Pancreas (tissue), 10 donors: ENCODE results near the gene LYPD1. TPM values are rescaled to one million over a fixed set of nuclear protein-coding genes. Genes with fewer than 3 reads are reported as not detected.

Source experiments
- ATAC-seq, 4 donors: fragments of 200-7000 bp; cut with Tn5 transposase; one replicate each; pipeline versions ENCODE4 v1.8.0 to v1.9.1; 2020; ENCODE audit warnings: mild to moderate bottlenecking in 4 of 4, moderate library complexity in 4 of 4
- DNase-seq, 6 donors: peaks; one replicate each; pipeline ENCODE4 v3.0.0-alpha.2; 2020
- FAIRE-seq: peaks from 2 replicates; lab custom pipeline; 2012; peaks lifted over from hg19 to GRCh38; lab: Jason Lieb, UNC
- H3K27ac ChIP-seq, 4 donors: fragments of 200-600 bp; sonication (generic); 1 replicate in 3 of 4; 2 replicates in 1 of 4; pipeline versions ENCODE4 v1.5.0 to v1.8.0; 2020
- H3K27me3 ChIP-seq, 4 donors: fragments of 200-600 bp; one replicate each; pipeline ENCODE4 v1.8.0; 2021
- H3K36me3 ChIP-seq, 3 donors: fragments of 200-600 bp; sonication (generic) in 1 of 3; one replicate each; pipeline versions ENCODE4 v1.5.0 to v1.8.0; 2020 to 2021
- H3K4me1 ChIP-seq, 3 donors: fragments of 200-600 bp; one replicate each; pipeline ENCODE4 v1.8.0; 2021
- H3K4me3 ChIP-seq, 4 donors: fragments of 200-600 bp; sonication (generic) in 2 of 4; one replicate each; pipeline versions ENCODE4 v1.5.0 to v1.8.0; 2020 to 2021
- H3K9me3 ChIP-seq, 4 donors: fragments of 200-600 bp; one replicate each; pipeline ENCODE4 v1.8.0; 2021
- CTCF ChIP-seq, 4 donors: fragments of 200-600 bp; sonication (generic) in 3 of 4; IDR thresholded peaks; one replicate each; pipeline versions ENCODE4 v1.5.0 to v1.8.0; 2021; ENCODE audit warnings: antibody characterized with exemption in 4 of 4
- WGBS, 2 donors: extraction: QIAGEN DNeasy Blood & Tissue Kit; methylation state at CpG; one replicate each; pipeline ENCODE4 v1.1.7; 2013; 5-methylcytosine and 5-hydroxymethylcytosine counted together
- intact Hi-C, 3 donors: fragments of 100-400 bp; cut with DNase I; formaldehyde crosslinking; loops; one replicate each; pipeline versions ENCODE4 v1.11.1 to v1.14.2; 2022
- polyA plus RNA-seq, 2 donors: library from polyadenylated mRNA; stranded (reverse); fragments of 200-250 nt; gene quantifications; one replicate each; pipeline ENCODE4 v1.2.3, GENCODE V29; 2013
- total RNA-seq, 6 donors: library from RNA; stranded (reverse); fragmentation: NEBNext Ultra II Directional in 4 of 6; extraction: Animal tissue kit (Norgen Biotek cat#: 25700) in 4 of 6; gene quantifications; one replicate each; pipeline versions ENCODE4 v1.2.1 to v1.2.4, GENCODE V29; 2021 to 2023
- donor health status: healthy with polysubstance abuse.
- donor health status: DM: no; HTN: no; CAD: no; lungs with moderate emphysema.
- donor health status: DM: no; HTN: no; CAD: no.
- donor health status: control.
- donor health status: control.
- donor health status: Bipolar disorder and iron deficiency.
- donor health status: DM: yes; HTN: yes; CAD: no.
- donor health status: DM: no; HTN: no; CAD: no.
- donor health status: DM: no; HTN: no; CAD: no.
- donor health status: DM: yes; HTN: yes; CAD: no.

LYPD1 gene
- total RNA-seq: 10 to 100 TPM in 2 of 6 donors, 1 to 10 TPM in 4; 1.1 to 20.5 (median 3.4) TPM
- polyA plus RNA-seq: 1 to 10 TPM; 3.8 to 5.0 TPM

GRCh38 chr2:132669908-132670495, at the start of gene LYPD1:
TSS of gene LYPD1 (minus strand) at chr2:132670205. CDS start at chr2:132669932, 273 bp downstream.
- Histone ChIP-seq H3K36me3 (no peaks in the 10 kb centered on the region), H3K4me3 (peak within 1 kb of the TSS; percentile 43 to 68 (median 52)), H3K4me1 (peaks cover 0 to 4% (median 0%) of the 10 kb centered on the region in 3 donors), H3K9me3 (no peaks in the 10 kb centered on the region), H3K27me3 (peaks cover 0 to 7% (median 0%) of the 10 kb centered on the region in 4 donors), H3K27ac (peak within 1 kb of the TSS in 3 of 4 donors; percentile 31 to 69 (median 68))
- DNase-seq: peak in 5 of 6 donors; percentile 26 to 77 (median 36)
- intact Hi-C loops: no loop called here
- ATAC-seq: peak; percentile 61 to 78 (median 72)
- no peak for FAIRE-seq
- WGBS, 2 donors: 0% methylated on average over 39 to 59 of the region's 59 CpGs
- TF ChIP-seq CTCF (IDR thresholded peaks at IDR 0.05): no peak

- FAIRE-seq (no peak), DNase-seq (no peak), ATAC-seq (no peak)
- no peaks in the 10 kb centered on the region for H3K4me1 ChIP-seq
- H3K36me3 ChIP-seq: no peaks in the 10 kb centered on the region
- no peak overlapping the region for H3K27ac ChIP-seq
- intact Hi-C loops: no loop called here
- H3K27me3 ChIP-seq: no peaks in the 10 kb centered on the region
- H3K9me3 ChIP-seq: no peaks in the 10 kb centered on the region
- TF ChIP-seq CTCF (IDR thresholded peaks at IDR 0.05): no peak
- WGBS, 2 donors: 57 to 77% methylated on average over 9 of the region's 9 CpGs
- H3K4me3 ChIP-seq: no peak overlapping the region
Measured at GRCh38 chr2:132719480-132719879, 49.5 kb upstream of the LYPD1 start.

- intact Hi-C loops: no loop called here
- 75% methylated on average over 2 of the region's 2 CpGs for WGBS, 2 donors
- Histone ChIP-seq H3K4me3 (no peak overlapping the region), H3K27me3 (no peaks in the 10 kb centered on the region), H3K27ac (no peak overlapping the region), H3K4me1 (no peaks in the 10 kb centered on the region), H3K36me3 (no peaks in the 10 kb centered on the region), H3K9me3 (no peaks in the 10 kb centered on the region)
- FAIRE-seq (no peak), DNase-seq (no peak), ATAC-seq (no peak)
- TF ChIP-seq CTCF (IDR thresholded peaks at IDR 0.05): no peak
Measured at GRCh38 chr2:132716954-132717353, 46.9 kb upstream of the LYPD1 start.

GRCh38 chr2:132715386-132716351, 45.7 kb upstream of the LYPD1 start:
- no peak for TF ChIP-seq CTCF (IDR thresholded peaks at IDR 0.05)
- H3K36me3 ChIP-seq: no peaks in the 10 kb centered on the region
- no peaks in the 10 kb centered on the region for H3K27me3 ChIP-seq
- 63 to 70% methylated on average over 7 of the region's 7 CpGs for WGBS, 2 donors
- no peak overlapping the region for H3K4me3 ChIP-seq
- H3K9me3 ChIP-seq: no peaks in the 10 kb centered on the region
- intact Hi-C loops: no loop called here
- no peaks in the 10 kb centered on the region for H3K4me1 ChIP-seq
- ATAC-seq: no peak
- DNase-seq: no peak
- no peak for FAIRE-seq
- no peak overlapping the region for H3K27ac ChIP-seq
